CD4-positive, alpha-beta T cell (primary cell): Measurements from ENCODE around the gene FIBCD1. TPM values are rescaled to one million over a fixed set of nuclear protein-coding genes. Genes with fewer than 3 reads are reported as not detected.

Experiments used
- ATAC-seq: fragments of 200-7000 bp; cut with Tn5 transposase; one replicate; pipeline ENCODE4 v1.10.0; 2022; ENCODE audit warnings: mild to moderate bottlenecking; ENCODE audit not compliant: poor library complexity
- CTCF ChIA-PET: fragments of 350-600 bp; sonication (Branson Sonifier 250); formaldehyde crosslinking; loops from one replicate; lab custom pipeline; 2021; ENCODE audit warnings: antibody characterized with exemption, inconsistent platforms; lab: Charles Lee
- POLR2A ChIA-PET: fragments of 350-600 bp; sonication (Branson Sonifier 250); formaldehyde crosslinking; loops from one replicate; lab custom pipeline; 2021; ENCODE audit warnings: antibody characterized with exemption, inconsistent platforms; lab: Charles Lee
- DNase-seq, 14 experiments: peaks; one replicate each; pipeline ENCODE4 v3.0.0-alpha.2; 2013 to 2020; ENCODE audit warnings: mixed read lengths in 2 of 14
- H3K27ac ChIP-seq, 2 donors: one replicate each; pipeline versions ENCODE4 v1.5.1 to v1.7.0; 2013; ENCODE audit warnings: low read length in 2 of 2, low read depth in 1 of 2, mild to moderate bottlenecking in 1 of 2
- H3K27me3 ChIP-seq, 2 experiments: 1 replicate in 1 of 2; 2 replicates in 1 of 2; pipeline versions ENCODE4 v1.6.1 to v1.7.0; 2013; ENCODE audit warnings: low read length in 2 of 2, control low read depth in 1 of 2, mild to moderate bottlenecking in 1 of 2, moderate library complexity in 1 of 2; ENCODE audit not compliant: insufficient read depth in 2 of 2, control insufficient read depth in 1 of 2
- H3K36me3 ChIP-seq: one replicate; pipeline ENCODE4 v1.6.1; 2013; ENCODE audit warnings: low read length, control low read depth; ENCODE audit not compliant: insufficient read depth
- H3K4me1 ChIP-seq: one replicate; pipeline ENCODE4 v1.6.1; 2013; ENCODE audit warnings: low read length, control low read depth; ENCODE audit not compliant: insufficient read depth
- H3K4me3 ChIP-seq: one replicate; pipeline ENCODE4 v1.5.1; 2013; ENCODE audit warnings: mild to moderate bottlenecking, low read length, moderate library complexity
- H3K9me3 ChIP-seq, 2 experiments: 1 replicate in 1 of 2; 2 replicates in 1 of 2; pipeline versions ENCODE4 v1.6.1 to v1.7.0; 2013; ENCODE audit warnings: low read length in 2 of 2, mild to moderate bottlenecking in 2 of 2, control low read depth in 1 of 2, moderate library complexity in 1 of 2; ENCODE audit not compliant: control insufficient read depth in 1 of 2, insufficient read depth in 1 of 2
- H3K27ac Mint-ChIP-seq: one replicate; pipeline ENCODE4 v1.8.0; 2020; ENCODE audit warnings: mixed read lengths
- H3K27me3 Mint-ChIP-seq: one replicate; pipeline ENCODE4 v1.8.0; 2021; ENCODE audit warnings: mixed read lengths
- H3K36me3 Mint-ChIP-seq: one replicate; pipeline ENCODE4 v1.8.0; 2021; ENCODE audit warnings: low read depth, mixed read lengths
- H3K4me1 Mint-ChIP-seq: one replicate; pipeline ENCODE4 v1.8.0; 2021; ENCODE audit warnings: low read depth, mixed read lengths
- H3K4me3 Mint-ChIP-seq: one replicate; pipeline ENCODE4 v1.8.0; 2020; ENCODE audit warnings: mild to moderate bottlenecking, mixed read lengths
- H3K9me3 Mint-ChIP-seq: one replicate; pipeline ENCODE4 v1.8.0; 2020; ENCODE audit warnings: mixed read lengths
- CTCF ChIP-seq: fragments of 200-600 bp; IDR thresholded peaks from one replicate; pipeline ENCODE4 v1.8.0; 2022; ENCODE audit warnings: antibody characterized with exemption, mild to moderate bottlenecking
- intact Hi-C, 2 experiments: fragments of 100-400 bp; cut with DNase I in 1 of 2; cut with micrococcal nuclease in 1 of 2; formaldehyde crosslinking; loops; one replicate each; pipeline versions ENCODE4 v1.15.1 to v1.9.0; 2023 to 2025; cut with DNase I, micrococcal nuclease
- total RNA-seq, 174 experiments: library from RNA in 2 of 174; stranded (reverse) in 2 of 174; gene quantifications; one replicate each; pipeline ENCODE4 v1.2.3 and lab custom pipeline; 2021 to 2026

The FIBCD1 gene
- total RNA-seq, 2 experiments from 2014 or later = not detected

- Mint-ChIP-seq H3K27me3 (no peaks in the 10 kb centered on the region), H3K9me3 (no peaks in the 10 kb centered on the region), H3K36me3 (peaks cover 28% of the 10 kb centered on the region), H3K4me3 (no peak overlapping the region), H3K4me1 (peaks cover 5% of the 10 kb centered on the region), H3K27ac (no peak overlapping the region)
- TF ChIP-seq CTCF = no peak
- no peak for DNase-seq
- H3K4me1 ChIP-seq = no peaks in the 10 kb centered on the region
- ChIA-PET POLR2A (no interaction called here), CTCF (interaction anchor here (1.0 kb wide), 1 partner anchor 182 kb away, joined by 3 read pairs; no protein-coding TSS in a partner anchor)
- no peak overlapping the region for H3K4me3 ChIP-seq
- H3K36me3 ChIP-seq = peaks cover 3% of the 10 kb centered on the region
- ATAC-seq = no peak
- no peaks in the 10 kb centered on the region for H3K9me3 ChIP-seq
- no peak overlapping the region for H3K27ac ChIP-seq
- intact Hi-C loops = loop anchor here in 1 of 2 experiments (2.0 kb wide), 1 partner anchor 94 kb away; no protein-coding TSS in a partner anchor
- no peaks in the 10 kb centered on the region for H3K27me3 ChIP-seq
Observed at GRCh38 chr9:130864541-130864940, 74.5 kb downstream of the FIBCD1 start.

DNA sequence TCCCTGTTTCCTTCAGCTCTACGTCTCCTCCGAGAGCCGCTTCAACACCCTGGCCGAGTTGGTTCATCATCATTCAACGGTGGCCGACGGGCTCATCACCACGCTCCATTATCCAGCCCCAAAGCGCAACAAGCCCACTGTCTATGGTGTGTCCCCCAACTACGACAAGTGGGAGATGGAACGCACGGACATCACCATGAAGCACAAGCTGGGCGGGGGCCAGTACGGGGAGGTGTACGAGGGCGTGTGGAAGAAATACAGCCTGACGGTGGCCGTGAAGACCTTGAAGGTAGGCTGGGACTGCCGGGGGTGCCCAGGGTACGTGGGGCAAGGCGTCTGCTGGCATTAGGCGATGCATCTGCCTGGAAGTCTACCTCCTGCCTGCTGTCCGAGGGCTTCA, 76.3 kb downstream of the FIBCD1 start:
- Histone ChIP-seq H3K27ac (no peak overlapping the region), H3K4me3 (no peak overlapping the region), H3K36me3 (peaks cover 11% of the 10 kb centered on the region), H3K27me3 (no peaks in the 10 kb centered on the region), H3K9me3 (no peaks in the 10 kb centered on the region), H3K4me1 (no peaks in the 10 kb centered on the region)
- Mint-ChIP-seq H3K4me3 (no peak overlapping the region), H3K36me3 (peaks cover 28% of the 10 kb centered on the region), H3K27me3 (no peaks in the 10 kb centered on the region), H3K27ac (no peak overlapping the region), H3K9me3 (no peaks in the 10 kb centered on the region), H3K4me1 (peaks cover 5% of the 10 kb centered on the region)
- intact Hi-C loops = loop anchor here (1.0 to 2.0 kb wide), 3 partner anchors 155 to 402 kb away; no protein-coding TSS in a partner anchor
- ChIA-PET CTCF (interaction anchor here (0.9 kb wide), 1 partner anchor 92 kb away, joined by 3 read pairs; no protein-coding TSS in a partner anchor), POLR2A (no interaction called here)
- no peak for TF ChIP-seq CTCF
- no peak for DNase-seq
- no peak for ATAC-seq

GRCh38 chr9:130862217-130862616, 76.8 kb downstream of the FIBCD1 start:
- CTCF ChIA-PET = interaction anchor here (0.9 kb wide), 1 partner anchor 91 kb away, joined by 3 read pairs; no protein-coding TSS in a partner anchor
- no peak for ATAC-seq

More at GRCh38 chr9:130862217-130862616, 76.8 kb downstream of the FIBCD1 start:
- no peak for TF ChIP-seq CTCF
- Mint-ChIP-seq H3K4me1 (peaks cover 5% of the 10 kb centered on the region), H3K27me3 (no peaks in the 10 kb centered on the region), H3K36me3 (peaks cover 30% of the 10 kb centered on the region), H3K4me3 (no peak overlapping the region), H3K27ac (no peak overlapping the region), H3K9me3 (no peaks in the 10 kb centered on the region)
- no peaks in the 10 kb centered on the region for H3K27me3 ChIP-seq
- intact Hi-C loops = loop anchor here in 1 of 2 experiments (2.0 kb wide), 2 partner anchors 155 to 401 kb away; no protein-coding TSS in a partner anchor
- no peak overlapping the region for H3K27ac ChIP-seq
- no peaks in the 10 kb centered on the region for H3K9me3 ChIP-seq
- no peak overlapping the region for H3K4me3 ChIP-seq
- H3K36me3 ChIP-seq = peaks cover 14% of the 10 kb centered on the region
- DNase-seq = no peak
- H3K4me1 ChIP-seq = no peaks in the 10 kb centered on the region
- POLR2A ChIA-PET = no interaction called here
